Measurements from ENCODE around the gene RWDD2A. TPM values are rescaled to one million over a fixed set of nuclear protein-coding genes. Genes with fewer than 3 reads are reported as not detected.
A peak's percentile ranks its signal among the peaks of the same experiment; 100 is the strongest.

Gene RWDD2A
- total RNA-seq, 2 donors from 2014 or later, result 3.9 to 5.2 TPM

- peak in 1 of 2 donors; percentile 7 for ATAC-seq
- intact Hi-C loops (cut with DNase I), result loop anchor here in 1 of 2 donors (5.0 kb wide), 1 partner anchor 125 kb away; the partner anchor contains the start of genes DOP1A and UBE3D
- DNase-seq, result no peak
Observed at GRCh38 chr6:83192456-83192855, 701 bp upstream of the RWDD2A start.

- DNase-seq (peak; percentile 64), ATAC-seq (peak; percentile 70 to 83)
- intact Hi-C loops (cut with DNase I), result loop anchor here in 1 of 2 donors (5.0 kb wide), 1 partner anchor 127 kb away; the partner anchor contains the start of genes DOP1A and UBE3D
Observed at GRCh38 chr6:83193747-83194566, 800 bp downstream of the RWDD2A start.

GRCh38 chr6:83198486-83199172 lies 5.5 kb downstream of the RWDD2A start:
- intact Hi-C loops (cut with DNase I), result no loop called here
- no peak for DNase-seq
- ATAC-seq, result no peak

GRCh38 chr6:83199173-83199862 lies 6.2 kb downstream of the RWDD2A start:
- DNase-seq (no peak), ATAC-seq (no peak)
- intact Hi-C loops (cut with DNase I), result no loop called here

- ATAC-seq (peak in 1 of 2 donors; percentile 82), DNase-seq (no peak)
- intact Hi-C loops (cut with DNase I), result no loop called here
Observed at GRCh38 chr6:83199863-83200225, 6.7 kb downstream of the RWDD2A start.

GRCh38 chr6:83202031-83202430 lies 8.9 kb downstream of the RWDD2A start:
- DNase-seq (no peak), ATAC-seq (no peak)
- intact Hi-C loops (cut with DNase I), result no loop called here

- ATAC-seq, result peak; percentile 94 to 95
- peak; percentile 66 for DNase-seq
- intact Hi-C loops (cut with DNase I), result loop anchor here (2.0 to 10.0 kb wide), 2 partner anchors 149 to 151 kb away; partner anchors contain the start of genes DOP1A (in 2 of the 2) and UBE3D (in 1 of the 2)
Observed at GRCh38 chr6:83215131-83216047, 22.2 kb downstream of the RWDD2A start.

GRCh38 chr6:83216806-83217205 lies 23.6 kb downstream of the RWDD2A start:
- ATAC-seq (no peak), DNase-seq (no peak)
- intact Hi-C loops (cut with DNase I), result loop anchor here in 1 of 2 donors (10.0 kb wide), 1 partner anchor 152 kb away; the partner anchor contains the start of genes DOP1A and UBE3D

GRCh38 chr6:83218646-83219045 lies 25.5 kb downstream of the RWDD2A start:
- ATAC-seq (no peak), DNase-seq (no peak)
- intact Hi-C loops (cut with DNase I), result loop anchor here in 1 of 2 donors (10.0 kb wide), 1 partner anchor 154 kb away; the partner anchor contains the start of genes DOP1A and UBE3D

GRCh38 chr6:83220121-83220520 lies 27.0 kb downstream of the RWDD2A start:
- no peak for ATAC-seq
- no peak for DNase-seq
- intact Hi-C loops (cut with DNase I), result loop anchor here in 1 of 2 donors (5.0 kb wide), 1 partner anchor 292 kb away; the partner anchor contains the start of gene PRSS35

GRCh38 chr6:83221276-83221675 lies 28.1 kb downstream of the RWDD2A start:
- intact Hi-C loops (cut with DNase I), result loop anchor here in 1 of 2 donors (5.0 kb wide), 1 partner anchor 291 kb away; the partner anchor contains the start of gene PRSS35
- DNase-seq, result no peak

GRCh38 chr6:83221889-83222479 lies 28.8 kb downstream of the RWDD2A start:
- ATAC-seq (peak in 1 of 2 donors; percentile 35), DNase-seq (no peak)
- intact Hi-C loops (cut with DNase I), result loop anchor here (2.0 to 5.0 kb wide), 2 partner anchors 290 to 293 kb away; partner anchors contain the start of gene PRSS35 (in 1 of the 2)

More at GRCh38 chr6:83221276-83221675, 28.1 kb downstream of the RWDD2A start:
- ATAC-seq, result no peak

- intact Hi-C loops (cut with DNase I), result no loop called here
- ATAC-seq, result no peak
- no peak for DNase-seq
Observed at GRCh38 chr6:83226517-83226916, 33.4 kb downstream of the RWDD2A start.

- ATAC-seq (peak in 1 of 2 donors; percentile 56), DNase-seq (no peak)
- intact Hi-C loops (cut with DNase I), result loop anchor here in 1 of 2 donors (10.0 kb wide), 1 partner anchor 174 kb away; no protein-coding TSS in a partner anchor
Observed at GRCh38 chr6:83231146-83231545, 38.0 kb downstream of the RWDD2A start.

- ATAC-seq, result no peak
Observed at GRCh38 chr6:83247471-83247870, 54.3 kb downstream of the RWDD2A start.

More at GRCh38 chr6:83247471-83247870, 54.3 kb downstream of the RWDD2A start:
- no peak for DNase-seq
- intact Hi-C loops (cut with DNase I), result no loop called here
